DND-41 (cell line): ENCODE results near the gene LPGAT1.

Source experiments
- ATAC-seq: fragments of 200-7000 bp; cut with Tn5 transposase; 3 replicates; pipeline ENCODE4 v1.9.1; 2021; ENCODE audit warnings: low read depth; ENCODE audit not compliant: insufficient read depth
- DNase-seq: peaks from one replicate; pipeline ENCODE4 v3.0.0-alpha.2; 2020
- H2AFZ ChIP-seq: 2 replicates; pipeline ENCODE4 v1.6.0; 2012; ENCODE audit warnings: low read depth, low read length
- H3K27ac ChIP-seq: 2 replicates; pipeline ENCODE4 v1.5.1; 2012; ENCODE audit warnings: low read length, inconsistent platforms
- H3K27me3 ChIP-seq: fragments of 200-600 bp; sonication (generic); 2 replicates; pipeline ENCODE4 v1.6.0; 2012; ENCODE audit warnings: low read length, mild to moderate bottlenecking, inconsistent platforms; ENCODE audit not compliant: insufficient read depth, poor library complexity
- H3K36me3 ChIP-seq: 2 replicates; pipeline ENCODE4 v1.5.1; 2012; ENCODE audit warnings: low read length, inconsistent platforms; ENCODE audit not compliant: insufficient read depth
- H3K4me1 ChIP-seq: 2 replicates; pipeline ENCODE4 v1.5.1; 2012; ENCODE audit warnings: mild to moderate bottlenecking, low read length; ENCODE audit not compliant: insufficient read depth
- H3K4me2 ChIP-seq: 2 replicates; pipeline ENCODE4 v1.6.0; 2012; ENCODE audit warnings: mild to moderate bottlenecking, moderate library complexity, low read length, inconsistent platforms; ENCODE audit not compliant: insufficient read depth
- H3K4me3 ChIP-seq, 2 experiments: fragments of 200-600 bp in 1 of 2; shearing (Covaris generic) in 1 of 2; 2 replicates each; pipeline ENCODE4 v1.5.1; 2012 to 2016; ENCODE audit warnings: inconsistent platforms in 2 of 2, low read length in 2 of 2, mild to moderate bottlenecking in 2 of 2, low read depth in 1 of 2, moderate library complexity in 1 of 2
- H3K79me2 ChIP-seq: 2 replicates; pipeline ENCODE4 v1.6.0; 2012; ENCODE audit warnings: low read length, inconsistent platforms; ENCODE audit not compliant: insufficient read depth
- H3K9ac ChIP-seq: 2 replicates; pipeline ENCODE4 v1.6.0; 2012; ENCODE audit warnings: low read depth, mild to moderate bottlenecking, inconsistent platforms, low read length, moderate library complexity
- H3K9me3 ChIP-seq: 2 replicates; pipeline ENCODE4 v1.5.1; 2012; ENCODE audit warnings: low read length, moderate library complexity, mild to moderate bottlenecking, inconsistent platforms; ENCODE audit not compliant: insufficient read depth, severe bottlenecking
- H4K20me1 ChIP-seq: 2 replicates; pipeline ENCODE4 v1.6.0; 2012; ENCODE audit warnings: low read length; ENCODE audit not compliant: insufficient read depth
- CTCF ChIP-seq: IDR thresholded peaks from 2 replicates; pipeline ENCODE4 v1.5.1; 2012; ENCODE audit warnings: borderline replicate concordance, low read length, moderate library complexity, mild to moderate bottlenecking; ENCODE audit not compliant: poor library complexity, severe bottlenecking; ENCODE audit errors: extremely low read depth
- EZH2 ChIP-seq: IDR thresholded peaks from 3 replicates; pipeline ENCODE4 v1.6.1; 2012; ENCODE audit warnings: borderline replicate concordance, low read depth, mild to moderate bottlenecking, moderate library complexity, low read length, inconsistent platforms; ENCODE audit not compliant: severe bottlenecking

Gene LPGAT1

GRCh38 chr1:211738096-211738690 lies 92.4 kb downstream of the LPGAT1 start:
- Histone ChIP-seq H2AFZ (no peak overlapping the region), H3K9me3 (no peaks in the 10 kb centered on the region), H3K79me2 (no peaks in the 10 kb centered on the region), H3K4me3 (no peak overlapping the region), H3K36me3 (no peaks in the 10 kb centered on the region), H3K4me1 (peaks cover 29% of the 10 kb centered on the region), H3K27ac (no peak overlapping the region), H3K27me3 (no peaks in the 10 kb centered on the region), H4K20me1 (no peaks in the 10 kb centered on the region), H3K4me2 (no peak overlapping the region), H3K9ac (no peak overlapping the region)
- ATAC-seq (0 out of 3 replicates have a peak, but pooled peaks have one; percentile 4), DNase-seq (no peak)
- TF ChIP-seq EZH2 (no peak), CTCF (no peak)

- no peaks in the 10 kb centered on the region for H3K36me3 ChIP-seq
- no peak overlapping the region for H3K4me2 ChIP-seq
- H3K27me3 ChIP-seq, result no peaks in the 10 kb centered on the region
- ATAC-seq, result no peak
- H2AFZ ChIP-seq, result no peak overlapping the region
- no peak overlapping the region for H3K9ac ChIP-seq
- no peaks in the 10 kb centered on the region for H3K79me2 ChIP-seq
- TF ChIP-seq CTCF, result no peak
- no peak for TF ChIP-seq EZH2
- H3K9me3 ChIP-seq, result no peaks in the 10 kb centered on the region
- no peak overlapping the region for H3K27ac ChIP-seq
- peaks cover 29% of the 10 kb centered on the region for H3K4me1 ChIP-seq
- no peak overlapping the region for H3K4me3 ChIP-seq
- no peaks in the 10 kb centered on the region for H4K20me1 ChIP-seq
- DNase-seq, result no peak
Observed at GRCh38 chr1:211737115-211738035, 93.2 kb downstream of the LPGAT1 start.

GRCh38 chr1:211736351-211736915 lies 94.1 kb downstream of the LPGAT1 start:
- ATAC-seq, result no peak
- Histone ChIP-seq H4K20me1 (no peaks in the 10 kb centered on the region), H3K27me3 (no peaks in the 10 kb centered on the region), H3K9me3 (no peaks in the 10 kb centered on the region), H3K4me2 (no peak overlapping the region), H3K79me2 (no peaks in the 10 kb centered on the region), H3K36me3 (no peaks in the 10 kb centered on the region), H3K4me1 (peaks cover 29% of the 10 kb centered on the region), H3K4me3 (no peak overlapping the region), H2AFZ (no peak overlapping the region), H3K9ac (no peak overlapping the region), H3K27ac (no peak overlapping the region)
- no peak for TF ChIP-seq CTCF
- no peak for TF ChIP-seq EZH2
- DNase-seq, result no peak
